Right atrium auricular region (tissue), 2 donors: ENCODE results near the gene PODNL1. TPM values are rescaled to one million over a fixed set of nuclear protein-coding genes. Genes with fewer than 3 reads are reported as not detected.

ENCODE experiments used
- DNase-seq: peaks from one replicate; pipeline ENCODE4 v3.0.0-alpha.2; 2019; ENCODE audit warnings: low spot score
- H3K27ac ChIP-seq, 2 donors: fragments of 200-600 bp; sonication (generic); 1 replicate in 1 of 2; 2 replicates in 1 of 2; pipeline ENCODE4 v1.5.1; 2016 to 2019
- H3K27me3 ChIP-seq, 2 donors: fragments of 200-600 bp; sonication (generic); one replicate each; pipeline versions ENCODE4 v1.5.1 to v1.6.0; 2017 to 2019
- H3K36me3 ChIP-seq: fragments of 200-600 bp; sonication (generic); one replicate; pipeline ENCODE4 v1.5.1; 2016
- H3K4me1 ChIP-seq, 2 donors: fragments of 200-600 bp; sonication (generic); one replicate each; pipeline versions ENCODE4 v1.5.1 to v1.6.0; 2017 to 2019
- H3K4me3 ChIP-seq, 2 donors: fragments of 200-600 bp; sonication (generic); 1 replicate in 1 of 2; 2 replicates in 1 of 2; pipeline ENCODE4 v1.5.1; 2017 to 2019; ENCODE audit warnings: mild to moderate bottlenecking in 1 of 2, moderate library complexity in 1 of 2
- H3K9me3 ChIP-seq, 2 donors: fragments of 200-600 bp; sonication (generic); one replicate each; pipeline ENCODE4 v1.5.1; 2019
- total RNA-seq, 2 donors: library from RNA; depleted of rRNA; stranded (reverse); fragments of >200 nt; gene quantifications; one replicate each; pipeline ENCODE4 v1.1.0, GENCODE V29; 2016
- TF ChIP-seq, protein P1 (sequence below), 2 donors: fragments of 200-600 bp; sonication (generic); IDR thresholded peaks; one replicate each; pipeline ENCODE4 v1.5.1; 2019; ENCODE audit warnings: antibody characterized with exemption in 2 of 2

Gene PODNL1
- total RNA-seq, 2 donors from 2014 or later, result 0.47 to 1.1 TPM

GRCh38 chr19:13932911-13933393, 5.3 kb downstream of the PODNL1 start:
- Histone ChIP-seq H3K4me1 (peaks cover 0 to 6% of the 10 kb centered on the region in 2 donors), H3K27ac (no peak overlapping the region), H3K27me3 (peaks cover 6 to 7% of the 10 kb centered on the region in 2 donors), H3K36me3 (peaks cover 9% of the 10 kb centered on the region), H3K9me3 (no peaks in the 10 kb centered on the region), H3K4me3 (no peak overlapping the region)
- TF ChIP-seq, protein P1, sequence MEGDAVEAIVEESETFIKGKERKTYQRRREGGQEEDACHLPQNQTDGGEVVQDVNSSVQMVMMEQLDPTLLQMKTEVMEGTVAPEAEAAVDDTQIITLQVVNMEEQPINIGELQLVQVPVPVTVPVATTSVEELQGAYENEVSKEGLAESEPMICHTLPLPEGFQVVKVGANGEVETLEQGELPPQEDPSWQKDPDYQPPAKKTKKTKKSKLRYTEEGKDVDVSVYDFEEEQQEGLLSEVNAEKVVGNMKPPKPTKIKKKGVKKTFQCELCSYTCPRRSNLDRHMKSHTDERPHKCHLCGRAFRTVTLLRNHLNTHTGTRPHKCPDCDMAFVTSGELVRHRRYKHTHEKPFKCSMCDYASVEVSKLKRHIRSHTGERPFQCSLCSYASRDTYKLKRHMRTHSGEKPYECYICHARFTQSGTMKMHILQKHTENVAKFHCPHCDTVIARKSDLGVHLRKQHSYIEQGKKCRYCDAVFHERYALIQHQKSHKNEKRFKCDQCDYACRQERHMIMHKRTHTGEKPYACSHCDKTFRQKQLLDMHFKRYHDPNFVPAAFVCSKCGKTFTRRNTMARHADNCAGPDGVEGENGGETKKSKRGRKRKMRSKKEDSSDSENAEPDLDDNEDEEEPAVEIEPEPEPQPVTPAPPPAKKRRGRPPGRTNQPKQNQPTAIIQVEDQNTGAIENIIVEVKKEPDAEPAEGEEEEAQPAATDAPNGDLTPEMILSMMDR (IDR thresholded peaks at IDR 0.05), result no peak
- no peak for DNase-seq

DNA sequence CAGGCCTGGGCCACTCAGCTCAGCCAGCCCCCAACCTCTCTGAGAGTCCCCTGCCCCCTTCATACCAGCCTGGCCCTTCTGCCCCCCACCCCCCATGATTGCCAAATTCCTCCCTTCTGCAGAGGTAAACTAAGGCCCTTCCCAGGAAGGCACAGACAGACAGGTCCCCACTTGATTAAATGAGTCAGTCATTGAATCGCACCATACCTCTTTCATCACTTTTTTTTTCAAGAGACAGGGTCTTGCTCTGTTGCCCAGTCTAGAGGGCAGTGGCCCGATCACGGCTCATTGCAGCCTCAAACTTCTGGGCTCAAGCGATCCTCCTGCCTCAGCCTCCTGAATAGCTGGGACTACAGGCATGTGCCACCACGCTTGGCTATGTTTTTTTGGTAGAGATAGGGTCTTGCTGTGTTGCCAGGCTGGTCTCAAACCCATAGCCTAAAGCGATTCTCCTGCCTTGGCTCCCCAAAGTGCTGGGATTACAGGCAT, 6.0 kb downstream of the PODNL1 start:
- TF ChIP-seq, protein P1 (IDR thresholded peaks at IDR 0.05), result no peak
- Histone ChIP-seq H3K27me3 (peaks cover 0 to 7% of the 10 kb centered on the region in 2 donors), H3K4me3 (no peak overlapping the region), H3K36me3 (peaks cover 9% of the 10 kb centered on the region), H3K9me3 (no peaks in the 10 kb centered on the region), H3K4me1 (no peaks in the 10 kb centered on the region), H3K27ac (no peak overlapping the region)
- no peak for DNase-seq

DNA sequence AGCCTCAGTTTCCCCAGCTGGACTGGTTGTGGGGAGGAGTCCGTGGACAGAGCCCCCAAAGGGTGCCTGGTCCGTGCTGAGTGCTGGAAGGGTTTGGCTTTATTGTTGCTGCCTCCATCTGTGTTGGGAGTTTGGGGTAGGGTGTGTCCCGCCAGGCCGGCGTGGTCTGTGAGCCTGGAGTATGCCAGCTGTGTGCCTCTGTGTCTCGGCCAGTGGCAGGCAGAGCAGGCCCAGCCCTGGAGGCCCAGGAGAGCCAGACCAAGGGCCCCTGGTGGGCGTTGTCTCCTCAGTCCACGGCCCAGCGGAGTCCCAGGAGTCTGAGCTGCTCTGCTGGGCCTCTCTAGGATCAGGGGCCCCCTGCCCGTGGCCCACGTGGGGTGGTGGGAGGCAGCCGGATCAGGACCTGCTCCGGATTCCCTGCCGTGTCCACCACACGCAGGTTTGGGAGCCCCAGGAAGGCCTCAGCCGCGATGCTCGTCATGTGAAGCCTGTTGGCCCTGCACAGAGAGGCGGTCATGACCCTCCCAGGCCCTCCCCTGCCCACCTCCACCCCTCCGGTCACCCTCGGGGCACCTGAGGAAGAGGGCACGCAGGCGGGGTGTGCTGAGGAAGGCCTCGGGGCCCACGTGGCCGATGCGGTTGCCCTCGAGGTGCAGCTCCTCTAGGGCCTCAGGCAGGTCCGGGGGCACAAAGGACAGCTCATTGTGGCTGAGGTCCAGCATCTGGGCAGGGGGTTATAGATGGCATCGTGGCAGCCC, 6.6 kb downstream of the PODNL1 start:
- Histone ChIP-seq H3K9me3 (no peaks in the 10 kb centered on the region), H3K4me1 (no peaks in the 10 kb centered on the region), H3K4me3 (no peak overlapping the region), H3K27me3 (peaks cover 0 to 7% of the 10 kb centered on the region in 2 donors), H3K27ac (no peak overlapping the region), H3K36me3 (peaks cover 9% of the 10 kb centered on the region)
- DNase-seq, result no peak
- TF ChIP-seq, protein P1 (IDR thresholded peaks at IDR 0.05), result no peak

- no peak for DNase-seq
- Histone ChIP-seq H3K36me3 (peaks cover 10% of the 10 kb centered on the region), H3K27me3 (no peaks in the 10 kb centered on the region), H3K27ac (no peak overlapping the region), H3K9me3 (no peaks in the 10 kb centered on the region), H3K4me3 (no peak overlapping the region), H3K4me1 (no peaks in the 10 kb centered on the region)
- TF ChIP-seq, protein P1 (IDR thresholded peaks at IDR 0.05), result no peak
Observed at GRCh38 chr19:13930402-13930801, 7.8 kb downstream of the PODNL1 start.

DNA sequence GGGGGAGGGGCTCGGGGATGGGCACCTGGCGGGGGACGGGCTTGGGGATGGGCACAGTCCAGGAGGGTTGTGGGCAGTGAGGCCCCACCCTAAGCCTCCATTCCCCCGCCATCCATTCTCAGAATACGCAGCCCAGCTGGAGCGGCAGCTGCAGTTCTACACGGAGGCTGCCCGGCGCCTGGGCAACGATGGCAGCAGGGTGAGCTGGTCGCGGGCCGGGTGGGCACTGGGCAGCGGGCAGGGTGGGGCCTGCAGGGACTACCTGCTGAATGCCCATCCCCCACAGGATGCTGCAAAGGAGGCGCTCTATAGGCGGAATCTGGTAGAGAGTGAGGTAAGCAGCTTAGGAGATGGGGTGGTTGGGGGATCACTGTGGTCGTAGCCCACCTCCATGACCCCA, 8.3 kb downstream of the PODNL1 start:
- Histone ChIP-seq H3K4me3 (no peak overlapping the region), H3K27me3 (no peaks in the 10 kb centered on the region), H3K4me1 (no peaks in the 10 kb centered on the region), H3K9me3 (no peaks in the 10 kb centered on the region), H3K27ac (no peak overlapping the region), H3K36me3 (peaks cover 13% of the 10 kb centered on the region)
- TF ChIP-seq, protein P1 (IDR thresholded peaks at IDR 0.05), result no peak
- no peak for DNase-seq
